Liver (tissue), 9 donors: Measurements from ENCODE around the gene SCML1. TPM values are rescaled to one million over a fixed set of nuclear protein-coding genes. Genes with fewer than 3 reads are reported as not detected.

Source experiments
- DNase-seq: peaks from one replicate; pipeline ENCODE4 v3.0.0-alpha.2; 2017; ENCODE audit warnings: low spot score
- H3K27ac ChIP-seq, 2 donors: one replicate each; pipeline ENCODE4 v1.7.0; 2013; ENCODE audit warnings: inconsistent platforms in 2 of 2, low read length in 2 of 2, control low read depth in 1 of 2, low read depth in 1 of 2, mild to moderate bottlenecking in 1 of 2
- H3K27me3 ChIP-seq, 4 donors: one replicate each; pipeline versions ENCODE4 v1.6.1 to v1.7.0; 2013; ENCODE audit warnings: low read length in 3 of 4, inconsistent platforms in 1 of 4, mild to moderate bottlenecking in 1 of 4, moderate library complexity in 1 of 4; ENCODE audit not compliant: control insufficient read depth in 4 of 4, insufficient read depth in 4 of 4
- H3K36me3 ChIP-seq, 4 donors: one replicate each; pipeline versions ENCODE4 v1.6.1 to v1.7.0; 2013; ENCODE audit warnings: low read length in 3 of 4, mild to moderate bottlenecking in 3 of 4, low read depth in 1 of 4, moderate library complexity in 1 of 4; ENCODE audit not compliant: control insufficient read depth in 4 of 4, insufficient read depth in 3 of 4
- H3K4me1 ChIP-seq, 4 donors: one replicate each; pipeline versions ENCODE4 v1.6.1 to v1.7.0; 2013; ENCODE audit warnings: low read length in 3 of 4, mild to moderate bottlenecking in 3 of 4, moderate library complexity in 1 of 4; ENCODE audit not compliant: control insufficient read depth in 4 of 4, insufficient read depth in 4 of 4
- H3K4me3 ChIP-seq, 3 donors: one replicate each; pipeline versions ENCODE4 v1.6.1 to v1.7.0; 2013; ENCODE audit warnings: low read length in 3 of 3, control low read depth in 1 of 3, low read depth in 1 of 3, mild to moderate bottlenecking in 1 of 3
- H3K9ac ChIP-seq, 2 donors: one replicate each; pipeline ENCODE4 v1.7.0; 2013; ENCODE audit warnings: low read length in 2 of 2, mild to moderate bottlenecking in 2 of 2, moderate library complexity in 2 of 2, control low read depth in 1 of 2, low read depth in 1 of 2
- H3K9me3 ChIP-seq, 4 donors: one replicate each; pipeline versions ENCODE4 v1.6.1 to v1.7.0; 2013; ENCODE audit warnings: low read length in 3 of 4; ENCODE audit not compliant: control insufficient read depth in 4 of 4
- EGR1 ChIP-seq, 2 donors: IDR thresholded peaks; 2 replicates each; pipeline ENCODE4 v1.6.1; 2016 to 2018; ENCODE audit warnings: antibody characterized with exemption in 2 of 2, low read depth in 2 of 2
- FOXA1 ChIP-seq: IDR thresholded peaks from 2 replicates; pipeline ENCODE4 v1.6.1; 2016; ENCODE audit warnings: antibody characterized with exemption
- FOXA2 ChIP-seq: IDR thresholded peaks from 2 replicates; pipeline ENCODE4 v1.6.1; 2016; ENCODE audit warnings: antibody characterized with exemption
- GABPA ChIP-seq, 2 donors: IDR thresholded peaks in 1 of 2; conservative IDR thresholded peaks in 1 of 2; 2 replicates each; pipeline ENCODE4 v1.6.1; 2016; ENCODE audit warnings: antibody characterized with exemption in 2 of 2, mild to moderate bottlenecking in 1 of 2, moderate library complexity in 1 of 2
- HNF4A ChIP-seq, 2 donors: conservative IDR thresholded peaks; 2 replicates each; pipeline ENCODE4 v1.6.1; 2016; ENCODE audit warnings: antibody characterized with exemption in 2 of 2, mild to moderate bottlenecking in 2 of 2
- HNF4G ChIP-seq: IDR thresholded peaks from 2 replicates; pipeline ENCODE4 v1.6.1; 2016; ENCODE audit warnings: antibody characterized with exemption
- JUND ChIP-seq, 2 donors: IDR thresholded peaks; 2 replicates each; pipeline ENCODE4 v1.6.1; 2016; ENCODE audit warnings: antibody characterized with exemption in 2 of 2
- NR2F2 ChIP-seq: IDR thresholded peaks from 2 replicates; pipeline ENCODE4 v1.6.1; 2016; ENCODE audit warnings: antibody characterized with exemption
- RAD21 ChIP-seq, 2 donors: IDR thresholded peaks; 2 replicates each; pipeline ENCODE4 v1.6.1; 2016; ENCODE audit warnings: antibody characterized with exemption in 2 of 2, mild to moderate bottlenecking in 2 of 2
- RXRA ChIP-seq, 2 donors: IDR thresholded peaks; 2 replicates each; pipeline ENCODE4 v1.6.1; 2017 to 2018; ENCODE audit warnings: antibody characterized with exemption in 2 of 2, mild to moderate bottlenecking in 1 of 2
- SP1 ChIP-seq: IDR thresholded peaks from 2 replicates; pipeline ENCODE4 v1.6.1; 2018; ENCODE audit warnings: antibody characterized with exemption, mild to moderate bottlenecking
- TAF1 ChIP-seq: conservative IDR thresholded peaks from 2 replicates; pipeline ENCODE4 v1.6.1; 2016; ENCODE audit warnings: antibody characterized with exemption, mild to moderate bottlenecking
- YY1 ChIP-seq: IDR thresholded peaks from 2 replicates; pipeline ENCODE4 v1.6.1; 2016; ENCODE audit warnings: antibody characterized with exemption, mild to moderate bottlenecking
- WGBS: extraction: QIAGEN DNeasy Blood & Tissue Kit; methylation state at CpG from one replicate; pipeline ENCODE4 v1.1.7; 2013; 5-methylcytosine and 5-hydroxymethylcytosine counted together
- polyA plus RNA-seq, 2 donors: library from polyadenylated mRNA; stranded (reverse) in 1 of 2; unstranded in 1 of 2; fragments of 200-250 nt in 1 of 2; fragments of >200 nt in 1 of 2; fragmentation: Nextera tagmentation in 1 of 2; extraction: Ambion mirVana in 1 of 2; gene quantifications; one replicate each; pipeline versions ENCODE4 v1.2.1 to v1.2.3, GENCODE V29; 2013 to 2015
- total RNA-seq, 2 donors: library from RNA; depleted of rRNA; stranded (reverse); fragments of >200 nt; gene quantifications; one replicate each; pipeline ENCODE4 v1.2.3, GENCODE V29; 2014
- TF ChIP-seq, protein P1 (sequence below): IDR thresholded peaks from 2 replicates; pipeline ENCODE4 v1.6.1; 2016; ENCODE audit warnings: antibody characterized with exemption, mild to moderate bottlenecking
- TF ChIP-seq, protein P2 (sequence below): fragments of 150-350 bp; IDR thresholded peaks from 2 replicates; pipeline ENCODE4 v1.5.1; 2017; ENCODE audit warnings: improper control_type of control experiment, low read depth, low read length; ENCODE audit not compliant: missing input control
- TF ChIP-seq, protein P3 (sequence below): IDR thresholded peaks from 2 replicates; pipeline ENCODE4 v1.6.1; 2016; ENCODE audit warnings: antibody characterized with exemption
- TF ChIP-seq, protein P4 (sequence below): IDR thresholded peaks from 2 replicates; pipeline ENCODE4 v1.6.1; 2016; ENCODE audit warnings: antibody characterized with exemption
- TF ChIP-seq, protein P5 (sequence below): IDR thresholded peaks from 2 replicates; pipeline ENCODE4 v1.6.1; 2016; ENCODE audit warnings: antibody characterized with exemption
- donor health status: healthy.
- donor health status: healthy.
- donor health status: healthy.
- donor health status: healthy.
- donor health status: healthy.

The SCML1 gene
- total and polyA plus RNA-seq, 4 donors = 7.9 to 17.9 (median 14.9) TPM

DNA sequence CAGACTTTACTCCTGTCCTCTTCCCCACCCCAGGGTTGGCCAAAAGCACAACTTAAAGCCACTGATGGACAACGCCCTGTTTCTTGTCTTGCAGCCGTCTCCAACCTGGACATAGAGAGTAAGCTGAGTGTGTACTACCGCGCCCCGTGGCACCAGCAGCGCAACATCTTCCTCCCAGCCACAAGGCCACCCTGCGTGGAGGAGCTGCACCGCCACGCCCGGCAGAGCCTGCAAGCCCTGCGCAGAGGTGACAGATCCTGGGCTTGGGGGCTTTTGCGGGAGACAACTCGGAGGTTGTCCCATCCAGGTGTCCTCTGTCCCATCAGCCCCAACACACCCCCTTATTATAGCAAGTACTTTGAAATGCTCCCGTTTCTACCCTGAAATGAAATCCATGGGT is 49.6 kb upstream of the SCML1 start:
- H3K9ac ChIP-seq = no peak overlapping the region
- no peak overlapping the region for H3K27ac ChIP-seq
- TF ChIP-seq RAD21 (IDR thresholded peaks at IDR 0.05) (no peak), EGR1 (IDR thresholded peaks at IDR 0.05; ENCODE audit: low read depth in 2 of 2) (no peak), NR2F2 (no peak), JUND (IDR thresholded peaks at IDR 0.05) (no peak), RXRA (IDR thresholded peaks at IDR 0.05) (no peak), SP1 (no peak), FOXA1 (no peak), GABPA (IDR thresholded peaks at IDR 0.05 in 1 of 2, conservative IDR thresholded peaks at IDR 0.05 in 1 of 2) (no peak), HNF4G (no peak), TAF1 (no peak), FOXA2 (no peak), HNF4A (conservative IDR thresholded peaks at IDR 0.05) (no peak), YY1 (no peak)
- TF ChIP-seq, protein P1, sequence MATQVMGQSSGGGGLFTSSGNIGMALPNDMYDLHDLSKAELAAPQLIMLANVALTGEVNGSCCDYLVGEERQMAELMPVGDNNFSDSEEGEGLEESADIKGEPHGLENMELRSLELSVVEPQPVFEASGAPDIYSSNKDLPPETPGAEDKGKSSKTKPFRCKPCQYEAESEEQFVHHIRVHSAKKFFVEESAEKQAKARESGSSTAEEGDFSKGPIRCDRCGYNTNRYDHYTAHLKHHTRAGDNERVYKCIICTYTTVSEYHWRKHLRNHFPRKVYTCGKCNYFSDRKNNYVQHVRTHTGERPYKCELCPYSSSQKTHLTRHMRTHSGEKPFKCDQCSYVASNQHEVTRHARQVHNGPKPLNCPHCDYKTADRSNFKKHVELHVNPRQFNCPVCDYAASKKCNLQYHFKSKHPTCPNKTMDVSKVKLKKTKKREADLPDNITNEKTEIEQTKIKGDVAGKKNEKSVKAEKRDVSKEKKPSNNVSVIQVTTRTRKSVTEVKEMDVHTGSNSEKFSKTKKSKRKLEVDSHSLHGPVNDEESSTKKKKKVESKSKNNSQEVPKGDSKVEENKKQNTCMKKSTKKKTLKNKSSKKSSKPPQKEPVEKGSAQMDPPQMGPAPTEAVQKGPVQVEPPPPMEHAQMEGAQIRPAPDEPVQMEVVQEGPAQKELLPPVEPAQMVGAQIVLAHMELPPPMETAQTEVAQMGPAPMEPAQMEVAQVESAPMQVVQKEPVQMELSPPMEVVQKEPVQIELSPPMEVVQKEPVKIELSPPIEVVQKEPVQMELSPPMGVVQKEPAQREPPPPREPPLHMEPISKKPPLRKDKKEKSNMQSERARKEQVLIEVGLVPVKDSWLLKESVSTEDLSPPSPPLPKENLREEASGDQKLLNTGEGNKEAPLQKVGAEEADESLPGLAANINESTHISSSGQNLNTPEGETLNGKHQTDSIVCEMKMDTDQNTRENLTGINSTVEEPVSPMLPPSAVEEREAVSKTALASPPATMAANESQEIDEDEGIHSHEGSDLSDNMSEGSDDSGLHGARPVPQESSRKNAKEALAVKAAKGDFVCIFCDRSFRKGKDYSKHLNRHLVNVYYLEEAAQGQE = no peak
- TF ChIP-seq, protein P2, sequence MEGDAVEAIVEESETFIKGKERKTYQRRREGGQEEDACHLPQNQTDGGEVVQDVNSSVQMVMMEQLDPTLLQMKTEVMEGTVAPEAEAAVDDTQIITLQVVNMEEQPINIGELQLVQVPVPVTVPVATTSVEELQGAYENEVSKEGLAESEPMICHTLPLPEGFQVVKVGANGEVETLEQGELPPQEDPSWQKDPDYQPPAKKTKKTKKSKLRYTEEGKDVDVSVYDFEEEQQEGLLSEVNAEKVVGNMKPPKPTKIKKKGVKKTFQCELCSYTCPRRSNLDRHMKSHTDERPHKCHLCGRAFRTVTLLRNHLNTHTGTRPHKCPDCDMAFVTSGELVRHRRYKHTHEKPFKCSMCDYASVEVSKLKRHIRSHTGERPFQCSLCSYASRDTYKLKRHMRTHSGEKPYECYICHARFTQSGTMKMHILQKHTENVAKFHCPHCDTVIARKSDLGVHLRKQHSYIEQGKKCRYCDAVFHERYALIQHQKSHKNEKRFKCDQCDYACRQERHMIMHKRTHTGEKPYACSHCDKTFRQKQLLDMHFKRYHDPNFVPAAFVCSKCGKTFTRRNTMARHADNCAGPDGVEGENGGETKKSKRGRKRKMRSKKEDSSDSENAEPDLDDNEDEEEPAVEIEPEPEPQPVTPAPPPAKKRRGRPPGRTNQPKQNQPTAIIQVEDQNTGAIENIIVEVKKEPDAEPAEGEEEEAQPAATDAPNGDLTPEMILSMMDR = no peak
- TF ChIP-seq, protein P3, sequence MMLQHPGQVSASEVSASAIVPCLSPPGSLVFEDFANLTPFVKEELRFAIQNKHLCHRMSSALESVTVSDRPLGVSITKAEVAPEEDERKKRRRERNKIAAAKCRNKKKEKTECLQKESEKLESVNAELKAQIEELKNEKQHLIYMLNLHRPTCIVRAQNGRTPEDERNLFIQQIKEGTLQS = no peak
- TF ChIP-seq, protein P4, sequence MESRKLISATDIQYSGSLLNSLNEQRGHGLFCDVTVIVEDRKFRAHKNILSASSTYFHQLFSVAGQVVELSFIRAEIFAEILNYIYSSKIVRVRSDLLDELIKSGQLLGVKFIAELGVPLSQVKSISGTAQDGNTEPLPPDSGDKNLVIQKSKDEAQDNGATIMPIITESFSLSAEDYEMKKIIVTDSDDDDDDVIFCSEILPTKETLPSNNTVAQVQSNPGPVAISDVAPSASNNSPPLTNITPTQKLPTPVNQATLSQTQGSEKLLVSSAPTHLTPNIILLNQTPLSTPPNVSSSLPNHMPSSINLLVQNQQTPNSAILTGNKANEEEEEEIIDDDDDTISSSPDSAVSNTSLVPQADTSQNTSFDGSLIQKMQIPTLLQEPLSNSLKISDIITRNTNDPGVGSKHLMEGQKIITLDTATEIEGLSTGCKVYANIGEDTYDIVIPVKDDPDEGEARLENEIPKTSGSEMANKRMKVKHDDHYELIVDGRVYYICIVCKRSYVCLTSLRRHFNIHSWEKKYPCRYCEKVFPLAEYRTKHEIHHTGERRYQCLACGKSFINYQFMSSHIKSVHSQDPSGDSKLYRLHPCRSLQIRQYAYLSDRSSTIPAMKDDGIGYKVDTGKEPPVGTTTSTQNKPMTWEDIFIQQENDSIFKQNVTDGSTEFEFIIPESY = no peak
- TF ChIP-seq, protein P5, sequence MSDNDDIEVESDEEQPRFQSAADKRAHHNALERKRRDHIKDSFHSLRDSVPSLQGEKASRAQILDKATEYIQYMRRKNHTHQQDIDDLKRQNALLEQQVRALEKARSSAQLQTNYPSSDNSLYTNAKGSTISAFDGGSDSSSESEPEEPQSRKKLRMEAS = no peak
- DNase-seq = no peak
- no peaks in the 10 kb centered on the region for H3K36me3 ChIP-seq
- WGBS = 92% methylated on average over 14 of the region's 14 CpGs
- H3K4me1 ChIP-seq = no peaks in the 10 kb centered on the region
- H3K27me3 ChIP-seq = no peaks in the 10 kb centered on the region
- H3K4me3 ChIP-seq = no peak overlapping the region
- no peaks in the 10 kb centered on the region for H3K9me3 ChIP-seq
